SK-N-DZ (cell line): ENCODE results near the gene PYGB.
A peak's percentile ranks its signal among the peaks of the same experiment; 100 is the strongest.
"Not testable (repeated sequence)": the region's sequence is repeated elsewhere in the genome, so short reads cannot be mapped to it uniquely, and the experiment has no call there.

Experiments used
- DNase-seq: peaks from one replicate; pipeline ENCODE4 v3.0.0-alpha.2; 2015; ENCODE audit warnings: low spot score

PYGB gene

GRCh38 chr20:25229486-25230165 is 18.3 kb upstream of the PYGB start:
- DNase-seq, result no peak

- no peak for DNase-seq
These were observed 17.6 kb upstream of the PYGB start for GRCh38 chr20:25230166-25230831.

GRCh38 chr20:25233016-25233772 is 14.7 kb upstream of the PYGB start:
- no peak for DNase-seq

- DNase-seq, result peak; percentile 67
These were observed 13.7 kb upstream of the PYGB start for GRCh38 chr20:25234009-25234849.

GRCh38 chr20:25236450-25237304 is 11.2 kb upstream of the PYGB start:
- DNase-seq, result no peak

- no peak for DNase-seq
These were observed 10.1 kb upstream of the PYGB start for GRCh38 chr20:25237610-25238318.

GRCh38 chr20:25238319-25239037 is 9.4 kb upstream of the PYGB start:
- no peak for DNase-seq

- DNase-seq, result no peak
These were observed 8.2 kb upstream of the PYGB start for GRCh38 chr20:25239387-25240370.

GRCh38 chr20:25240851-25241658 is 6.8 kb upstream of the PYGB start:
- not testable (repeated sequence) for DNase-seq

GRCh38 chr20:25241659-25241955 is 6.3 kb upstream of the PYGB start:
- not testable (repeated sequence) for DNase-seq

- no peak for DNase-seq
These were observed 5.7 kb upstream of the PYGB start for GRCh38 chr20:25242231-25242630.

GRCh38 chr20:25243416-25243979 is 4.4 kb upstream of the PYGB start:
- DNase-seq, result no peak

GRCh38 chr20:25244976-25245375 is 2.9 kb upstream of the PYGB start:
- no peak for DNase-seq

- no peak for DNase-seq
These were observed 2.4 kb upstream of the PYGB start for GRCh38 chr20:25245461-25245860.

GRCh38 chr20:25246182-25246999 is 1.5 kb upstream of the PYGB start:
- peak; percentile 40 for DNase-seq

GRCh38 chr20:25247000-25247517 is 826 bp upstream of the PYGB start:
- peak; percentile 83 for DNase-seq
